ENCODE results near the gene B3GALT5. TPM values are rescaled to one million over a fixed set of nuclear protein-coding genes. Genes with fewer than 3 reads are reported as not detected.

B3GALT5 gene
- polyA plus RNA-seq, 3 donors, result not detected

GRCh38 chr21:39712976-39713375 lies 100.2 kb downstream of the B3GALT5 start:
- Histone ChIP-seq H2AFZ (ENCODE audit: insufficient read depth, low read depth, low read length, poor library complexity, severe bottlenecking) (no peak overlapping the region), H3K4me1 (ENCODE audit: control insufficient read depth in 1 of 2, insufficient read depth in 2 of 2, low read length in 2 of 2) (no peaks in the 10 kb centered on the region), H4K20me1 (ENCODE audit: insufficient read depth, low read length) (no peaks in the 10 kb centered on the region), H3K9me3 (replicated peaks in 1 of 2; ENCODE audit: control insufficient read depth in 1 of 2, insufficient read depth in 1 of 2, low read length in 2 of 2) (no peaks in the 10 kb centered on the region), H3K9ac (ENCODE audit: insufficient read depth, low read length, poor library complexity, severe bottlenecking) (no peak overlapping the region), H3K4me3 (replicated peaks in 1 of 3; ENCODE audit: low read depth in 2 of 3, low read length in 3 of 3) (no peak overlapping the region), H3K36me3 (replicated peaks in 1 of 2; ENCODE audit: control insufficient read depth in 1 of 2, insufficient read depth in 2 of 2, low read length in 2 of 2) (no peaks in the 10 kb centered on the region), H3K4me2 (replicated peaks; ENCODE audit: extremely low read depth, low read length, poor library complexity, severe bottlenecking) (no peak overlapping the region), H3K27me3 (ENCODE audit: control insufficient read depth in 2 of 2, insufficient read depth in 2 of 2, low read length in 2 of 2) (no peaks in the 10 kb centered on the region), H3K79me2 (ENCODE audit: insufficient read depth, low read length) (no peaks in the 10 kb centered on the region), H3K27ac (ENCODE audit: low read depth in 1 of 2, low read length in 2 of 2) (no peak overlapping the region)
- Mint-ChIP-seq H3K4me3 (no peak overlapping the region), H3K27ac (no peak overlapping the region), H3K27me3 (ENCODE audit: low read depth in 3 of 3) (peaks cover 2 to 5% (median 3%) of the 10 kb centered on the region in 3 donors), H3K9me3 (no peaks in the 10 kb centered on the region), H3K4me1 (no peaks in the 10 kb centered on the region), H3K36me3 (no peaks in the 10 kb centered on the region)
- DNase-seq, result no peak
- intact Hi-C loops (cut with micrococcal nuclease), result no loop called here
- TF ChIP-seq CTCF (IDR thresholded peaks at IDR 0.05), result no peak
- 74% methylated on average over 3 of the region's 3 CpGs for WGBS (ENCODE audit: insufficient coverage)

- Mint-ChIP-seq H3K4me3 (no peak overlapping the region), H3K27ac (no peak overlapping the region), H3K27me3 (ENCODE audit: low read depth in 3 of 3) (peaks cover 3 to 5% (median 4%) of the 10 kb centered on the region in 3 donors), H3K9me3 (no peaks in the 10 kb centered on the region), H3K4me1 (no peaks in the 10 kb centered on the region), H3K36me3 (no peaks in the 10 kb centered on the region)
- intact Hi-C loops (cut with micrococcal nuclease), result loop anchor here in 1 of 2 donors (2.0 kb wide), 1 partner anchor 195 kb away; no protein-coding TSS in a partner anchor
- DNase-seq, result no peak
- no peak overlapping the region for H3K4me3 ChIP-seq (replicated peaks in 1 of 3; ENCODE audit: low read depth in 2 of 3, low read length in 3 of 3)
- H3K36me3 ChIP-seq (replicated peaks in 1 of 2; ENCODE audit: control insufficient read depth in 1 of 2, insufficient read depth in 2 of 2, low read length in 2 of 2), result no peaks in the 10 kb centered on the region
- H4K20me1 ChIP-seq (ENCODE audit: insufficient read depth, low read length), result no peaks in the 10 kb centered on the region
- TF ChIP-seq CTCF (IDR thresholded peaks at IDR 0.05), result no peak
- no peak overlapping the region for H3K27ac ChIP-seq (ENCODE audit: low read depth in 1 of 2, low read length in 2 of 2)
- no peaks in the 10 kb centered on the region for H3K9me3 ChIP-seq (replicated peaks in 1 of 2; ENCODE audit: control insufficient read depth in 1 of 2, insufficient read depth in 1 of 2, low read length in 2 of 2)
- no peak overlapping the region for H3K9ac ChIP-seq (ENCODE audit: insufficient read depth, low read length, poor library complexity, severe bottlenecking)
- H3K4me1 ChIP-seq (ENCODE audit: control insufficient read depth in 1 of 2, insufficient read depth in 2 of 2, low read length in 2 of 2), result no peaks in the 10 kb centered on the region
- 82% methylated on average over 2 of the region's 7 CpGs for WGBS (ENCODE audit: insufficient coverage)
- no peaks in the 10 kb centered on the region for H3K79me2 ChIP-seq (ENCODE audit: insufficient read depth, low read length)
- H2AFZ ChIP-seq (ENCODE audit: insufficient read depth, low read depth, low read length, poor library complexity, severe bottlenecking), result no peak overlapping the region
- no peak overlapping the region for H3K4me2 ChIP-seq (replicated peaks; ENCODE audit: extremely low read depth, low read length, poor library complexity, severe bottlenecking)
- no peaks in the 10 kb centered on the region for H3K27me3 ChIP-seq (ENCODE audit: control insufficient read depth in 2 of 2, insufficient read depth in 2 of 2, low read length in 2 of 2)
Observed at GRCh38 chr21:39713905-39714304, 101.2 kb downstream of the B3GALT5 start.
